Cardiac septum (tissue), 1 donor: Measurements from ENCODE around the gene CDHR5. TPM values are rescaled to one million over a fixed set of nuclear protein-coding genes. Genes with fewer than 3 reads are reported as not detected.
A peak's percentile ranks its signal among the peaks of the same experiment; 100 is the strongest.

Experiments
- DNase-seq: peaks from one replicate; pipeline ENCODE4 v3.0.0-alpha.2; 2020; ENCODE audit warnings: low spot score
- intact Hi-C: fragments of 100-400 bp; cut with DNase I; formaldehyde crosslinking; loops from one replicate; pipeline ENCODE4 v1.14.0; 2022
- total RNA-seq: library from RNA; stranded (reverse); fragmentation: NEBNext Ultra II Directional; extraction: Animal tissue kit (Norgen Biotek cat#: 25700); gene quantifications from one replicate; pipeline ENCODE4 v1.2.1, GENCODE V29; 2021
- donor health status: DM: no; HTN: no; CAD: no.

Gene CDHR5
- total RNA-seq, 1 donor from 2014 or later = not detected

DNA sequence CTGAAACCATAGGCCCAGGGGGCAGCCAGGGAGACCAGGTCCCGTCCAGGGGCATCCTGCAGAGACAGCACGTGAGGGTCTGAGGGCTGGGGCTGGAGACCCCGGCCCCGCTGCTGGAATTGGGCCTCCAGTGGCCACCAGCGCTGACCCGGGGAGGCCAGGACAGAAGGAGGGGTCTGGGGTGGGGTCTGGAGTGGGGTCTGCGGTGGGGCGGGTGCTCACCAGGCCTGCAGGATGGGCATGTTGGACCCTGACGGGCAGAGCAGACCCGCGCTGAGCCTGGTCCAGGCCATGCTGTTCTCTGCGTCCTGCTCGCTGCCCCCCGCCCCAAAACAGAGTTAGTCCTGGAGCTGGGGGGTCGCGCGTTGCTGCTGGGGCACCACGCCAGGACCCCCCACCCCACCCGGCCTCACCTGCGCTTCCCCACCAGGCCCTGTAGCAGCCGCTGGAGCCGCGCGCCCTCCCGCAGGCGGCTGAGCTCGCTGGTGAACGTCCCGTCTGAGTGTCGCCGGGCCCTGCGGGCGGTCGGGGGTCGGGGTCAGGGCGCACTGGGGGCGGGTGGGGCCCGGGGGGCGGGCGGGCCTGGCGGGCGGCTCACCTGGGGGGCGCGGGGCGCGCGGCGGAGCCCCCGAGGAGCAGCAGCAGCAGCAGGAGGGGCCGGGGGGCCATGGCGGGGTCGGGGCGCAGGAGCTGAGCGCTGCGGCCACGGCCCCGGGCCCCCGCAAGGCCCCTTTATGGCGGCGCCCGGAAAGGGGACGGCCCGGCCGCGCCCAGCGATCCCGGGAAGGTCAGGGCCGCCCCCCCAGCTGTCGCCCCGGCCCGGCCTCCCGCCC lies 1.9 kb upstream of the CDHR5 start, which contains the start of gene SCT:
SCT (minus strand) TSS at position 707 of the 833 bp plus-strand sequence; CDS start at position 669, 38 bp downstream.
- intact Hi-C loops = no loop called here
- no peak for DNase-seq

DNA sequence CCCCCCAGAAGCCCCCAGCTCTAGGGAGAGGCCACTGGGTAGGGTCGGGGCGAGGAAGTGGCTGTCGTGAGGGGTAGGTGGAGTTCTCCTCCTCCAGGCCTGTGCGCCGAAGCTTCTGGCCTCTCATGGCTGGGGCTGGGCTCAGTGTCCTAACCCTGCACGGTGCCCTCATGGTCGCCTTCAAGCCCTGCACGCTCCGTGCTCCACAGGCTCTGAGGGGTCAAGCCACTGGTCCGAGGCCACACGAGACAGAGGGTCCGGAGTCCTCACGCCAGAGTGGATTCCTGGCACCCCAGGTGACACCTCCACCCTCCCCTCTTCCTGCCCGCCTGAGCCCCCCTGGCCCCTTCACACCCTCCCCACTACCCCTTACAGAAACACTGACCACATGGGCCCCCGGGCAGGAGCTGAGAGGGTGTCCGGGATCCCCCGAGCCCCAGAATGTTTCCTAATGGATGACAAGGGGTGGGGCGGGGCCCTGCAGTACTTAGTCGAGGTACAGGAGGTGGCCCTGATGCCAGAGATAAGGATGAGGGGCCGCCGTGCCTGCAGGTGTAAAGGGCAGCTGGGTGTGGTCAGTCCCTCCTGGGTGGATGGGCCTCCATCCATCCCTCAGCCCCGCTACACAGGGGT lies 997 bp upstream of the CDHR5 start:
- intact Hi-C loops = no loop called here
- no peak for DNase-seq

DNA sequence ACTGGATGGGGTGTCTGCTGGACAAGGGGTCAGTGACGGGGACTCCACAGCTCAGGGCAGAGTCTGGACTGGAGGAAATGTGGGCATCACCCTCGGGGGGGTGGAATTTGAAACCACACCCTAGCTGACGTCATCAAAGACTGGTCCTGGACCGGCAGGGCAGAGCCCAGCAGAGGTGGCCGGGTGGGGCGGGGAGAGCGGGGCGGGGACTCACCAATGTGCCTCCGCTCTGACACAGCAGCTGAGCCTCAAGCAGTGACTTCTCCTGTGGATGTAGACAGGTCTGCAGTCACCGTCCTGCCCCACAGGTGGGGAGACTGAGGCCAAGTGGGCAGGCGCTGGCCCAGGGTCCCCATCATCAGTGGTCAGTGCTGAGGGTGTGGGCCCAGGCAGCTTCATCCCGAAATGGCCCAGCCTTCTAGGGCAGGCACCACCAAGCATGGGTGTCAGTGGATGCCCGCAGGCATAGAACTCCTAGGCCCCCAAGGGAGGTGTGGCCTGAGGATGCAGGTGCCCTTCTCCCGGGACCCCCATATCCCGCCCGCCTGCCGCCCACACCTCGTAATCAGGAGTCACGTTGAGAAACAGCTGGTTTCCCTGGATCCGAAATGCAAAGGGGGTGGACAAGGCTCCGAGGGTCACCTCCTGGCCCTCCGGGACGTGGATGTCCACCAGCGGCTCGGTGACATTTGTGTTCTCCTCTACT lies 603 bp downstream of the CDHR5 start:
- intact Hi-C loops = no loop called here

DNA sequence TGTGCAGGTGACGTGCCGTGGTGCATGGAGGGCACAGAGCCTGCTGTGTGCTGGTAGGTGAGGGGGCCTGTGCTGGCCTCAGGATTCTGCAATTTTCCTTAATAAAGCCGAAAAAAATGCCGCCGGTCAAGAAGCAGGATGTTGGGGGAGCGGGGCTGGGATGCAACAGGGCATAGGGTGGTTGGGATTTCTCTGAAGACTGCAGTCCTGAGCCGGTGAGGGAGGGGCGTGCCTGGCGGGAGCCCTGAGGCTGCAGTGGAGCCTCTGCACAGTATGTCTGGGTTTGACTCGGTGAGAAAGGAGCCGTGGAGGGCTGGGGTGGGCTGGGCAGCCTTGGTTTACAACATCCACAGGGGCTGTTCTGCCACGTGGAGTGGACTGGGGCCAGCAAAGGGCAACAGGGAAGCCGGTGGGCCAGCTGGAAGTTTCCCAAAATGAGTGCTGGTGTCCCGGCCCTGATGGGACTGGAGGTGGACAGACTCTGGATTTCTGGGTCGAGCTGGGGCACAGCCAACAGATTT lies 1.3 kb downstream of the CDHR5 start:
- intact Hi-C loops = no loop called here
- no peak for DNase-seq

More for the DNA sequence above, 603 bp downstream of the CDHR5 start:
- DNase-seq = no peak

DNA sequence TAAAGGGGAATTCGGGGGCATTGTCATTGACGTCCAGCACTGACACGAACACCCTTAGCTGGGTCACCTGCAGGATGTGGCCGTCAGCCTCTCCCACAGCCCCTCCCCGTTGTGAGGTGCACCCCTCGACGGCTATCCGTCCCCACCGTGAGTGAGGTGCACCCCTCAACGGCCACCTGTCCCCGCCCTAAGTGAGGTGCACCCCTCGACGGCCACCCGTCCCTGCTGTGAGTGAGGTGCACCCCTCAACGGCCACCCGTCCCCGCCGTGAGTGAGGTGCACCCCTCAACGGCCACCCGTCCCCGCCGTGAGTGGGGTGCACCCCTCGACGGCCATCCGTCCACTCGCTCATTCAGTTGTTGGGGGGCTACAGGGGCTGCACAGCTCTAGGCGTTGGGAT lies 2.9 kb downstream of the CDHR5 start:
- DNase-seq = no peak
- intact Hi-C loops = no loop called here

DNA sequence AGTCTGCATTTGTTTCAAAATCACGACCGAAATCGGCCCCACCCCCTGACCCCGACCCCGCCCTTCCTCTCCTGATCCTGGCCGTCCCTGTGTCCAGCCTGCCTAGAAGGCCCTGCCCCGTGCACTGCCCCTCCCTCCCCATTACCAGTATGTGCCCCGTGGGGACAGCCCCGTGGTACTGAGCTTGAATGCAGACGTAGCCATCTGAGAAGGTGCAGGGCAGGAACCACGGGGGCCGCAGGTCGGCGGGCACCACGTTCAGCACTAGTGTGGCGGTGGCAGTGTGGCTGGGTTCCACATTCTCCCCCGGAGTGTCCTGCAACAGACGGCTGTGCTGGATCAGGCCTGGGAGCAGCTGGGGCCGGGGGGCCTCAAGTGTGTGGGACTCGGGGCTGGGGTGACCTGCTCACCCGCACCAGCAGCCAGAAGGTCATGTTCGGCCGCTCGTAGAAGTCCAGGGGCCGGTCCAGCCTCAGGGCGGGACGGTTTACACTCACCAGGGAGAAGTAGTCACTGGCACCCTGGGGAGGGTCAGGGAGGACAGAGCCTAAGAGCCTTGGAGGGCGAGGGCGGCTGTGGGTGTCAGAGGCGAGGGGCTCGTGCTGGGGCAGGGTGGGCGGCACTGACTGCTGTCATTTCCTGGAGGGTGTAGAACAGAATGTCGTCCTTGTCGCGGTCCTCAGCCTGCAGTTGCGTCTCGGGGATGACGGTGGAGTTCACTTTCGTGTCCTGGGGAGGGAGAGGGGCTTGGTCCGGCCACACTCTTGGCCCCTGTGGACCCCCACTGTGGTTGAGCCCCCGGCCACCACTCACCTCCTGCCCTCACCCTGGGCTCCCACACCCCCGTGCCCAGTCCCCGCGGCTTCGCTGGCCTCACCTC lies 3.6 kb downstream of the CDHR5 start:
- intact Hi-C loops = no loop called here
- no peak for DNase-seq

DNA sequence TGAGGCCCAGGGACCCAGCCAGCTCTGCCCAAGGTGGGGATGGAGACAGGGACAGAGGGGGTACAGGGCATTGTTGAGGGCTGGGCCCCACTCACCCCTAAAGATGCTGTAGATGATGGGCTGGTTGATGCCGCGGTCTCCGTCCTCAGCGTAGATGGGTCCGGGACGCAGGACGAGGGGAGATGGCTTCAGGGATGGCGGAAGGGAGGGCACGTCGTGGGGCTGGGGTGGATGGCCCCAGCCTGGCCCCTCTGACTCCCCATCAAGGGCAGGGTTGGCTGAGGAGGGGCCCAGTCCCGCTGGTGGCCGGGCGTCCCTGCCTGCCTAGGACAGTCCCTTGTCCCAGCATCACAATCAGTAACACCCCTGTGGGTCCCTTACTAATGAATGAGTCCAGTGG lies 4.6 kb downstream of the CDHR5 start:
- intact Hi-C loops = no loop called here
- DNase-seq = no peak

DNA sequence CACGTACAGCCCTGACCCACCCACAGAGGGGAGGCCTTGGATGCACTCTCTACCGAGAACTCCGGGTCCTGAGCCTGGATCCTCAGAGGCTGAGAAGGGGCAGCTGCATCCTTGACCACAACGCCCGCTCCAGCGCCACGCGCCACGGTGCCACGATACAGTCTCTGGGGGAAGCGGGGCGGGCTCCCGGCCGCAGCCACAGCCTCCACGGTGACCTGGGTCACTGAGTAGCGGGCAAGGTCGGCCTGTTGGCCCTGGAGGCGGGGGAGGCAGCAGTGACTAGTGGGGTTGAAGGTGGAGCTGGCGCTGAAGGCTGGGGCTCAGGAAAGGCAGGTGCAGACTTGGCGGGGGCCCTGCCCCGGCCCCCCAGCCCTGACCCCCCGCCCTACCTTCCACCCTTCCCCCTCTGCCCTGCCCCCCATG lies 5.1 kb downstream of the CDHR5 start:
- intact Hi-C loops = loop anchor here (5.0 kb wide), 1 partner anchor 42 kb away; the partner anchor contains the start of gene PHRF1
- DNase-seq = no peak

DNA sequence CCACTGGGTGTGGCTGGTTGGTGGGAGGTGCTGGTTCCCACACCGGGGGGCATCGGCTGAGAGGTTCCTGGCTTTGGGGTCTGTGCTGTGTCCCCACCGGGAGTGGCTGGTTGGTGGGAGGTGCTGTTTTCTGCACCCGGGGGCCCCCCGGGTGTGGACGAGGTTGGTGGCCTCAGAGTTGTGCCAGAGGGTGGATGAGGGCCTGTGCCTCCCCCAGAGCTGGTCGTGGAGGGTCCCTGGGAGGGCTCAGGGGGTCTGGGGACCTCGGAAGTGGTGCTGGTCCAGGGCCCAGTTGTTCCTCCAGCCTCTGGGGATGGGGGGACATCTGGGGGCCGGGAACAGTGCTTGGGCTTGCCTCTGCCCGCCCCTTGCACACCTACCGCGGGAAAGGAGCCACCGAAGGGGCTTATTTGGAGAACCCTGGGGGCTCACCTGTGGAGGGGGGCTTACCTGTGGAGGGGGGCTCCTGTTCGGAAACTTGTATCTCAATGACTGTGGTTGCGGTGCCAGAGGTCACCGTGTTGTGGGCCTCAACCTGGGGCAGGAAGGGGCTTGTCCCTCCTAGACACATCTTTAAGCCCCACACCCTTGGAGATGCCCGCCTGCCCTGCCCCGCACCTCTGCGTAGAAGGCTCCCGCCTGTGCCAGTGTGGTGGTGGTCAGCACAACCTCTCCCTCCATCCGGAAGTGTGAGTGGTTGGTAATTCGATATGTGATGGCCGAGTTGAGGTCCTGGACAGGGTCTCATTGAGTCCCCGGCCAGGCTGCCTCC lies 5.7 kb downstream of the CDHR5 start:
- intact Hi-C loops = loop anchor here (5.0 kb wide), 1 partner anchor 42 kb away; the partner anchor contains the start of gene PHRF1
- no peak for DNase-seq

DNA sequence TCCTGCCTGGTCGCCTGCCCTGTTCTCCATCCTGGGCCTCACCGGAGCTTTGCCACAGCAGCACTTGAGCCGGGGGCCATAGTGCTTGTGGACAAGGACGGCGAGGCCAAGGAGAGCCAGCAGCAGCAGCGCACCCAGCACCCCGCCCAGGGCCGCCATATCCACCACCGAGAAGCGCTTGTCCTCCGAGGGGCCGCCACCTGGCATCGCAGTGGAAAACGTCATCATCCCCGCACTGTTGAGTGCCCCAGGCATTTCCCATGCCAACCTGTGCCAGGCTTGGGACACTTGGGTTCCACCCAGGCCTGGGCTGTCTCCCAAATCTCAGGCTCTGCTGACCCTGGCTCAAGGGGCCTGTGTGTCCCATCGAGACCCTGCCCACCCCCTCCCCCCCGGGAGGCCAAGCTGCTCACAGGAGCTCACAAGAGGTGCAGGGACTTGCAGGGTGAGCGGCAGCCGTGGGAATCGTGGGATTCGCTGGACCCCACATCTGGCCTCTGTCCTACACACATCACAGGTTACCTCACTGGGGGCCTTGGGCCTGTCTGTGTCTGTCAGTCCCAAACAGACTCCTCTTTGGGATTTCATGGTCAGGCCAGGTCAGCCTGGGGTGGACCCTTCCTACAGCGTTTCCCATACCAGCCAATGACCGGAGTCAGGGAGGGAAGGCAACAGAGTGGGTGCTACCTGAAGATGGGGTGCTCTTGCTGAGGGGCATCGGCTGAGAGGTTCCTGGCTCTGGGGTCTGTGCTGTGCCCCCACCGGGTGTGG lies 6.7 kb downstream of the CDHR5 start:
- intact Hi-C loops = loop anchor here (5.0 kb wide), 1 partner anchor 41 kb away; the partner anchor contains the start of gene PHRF1

DNA sequence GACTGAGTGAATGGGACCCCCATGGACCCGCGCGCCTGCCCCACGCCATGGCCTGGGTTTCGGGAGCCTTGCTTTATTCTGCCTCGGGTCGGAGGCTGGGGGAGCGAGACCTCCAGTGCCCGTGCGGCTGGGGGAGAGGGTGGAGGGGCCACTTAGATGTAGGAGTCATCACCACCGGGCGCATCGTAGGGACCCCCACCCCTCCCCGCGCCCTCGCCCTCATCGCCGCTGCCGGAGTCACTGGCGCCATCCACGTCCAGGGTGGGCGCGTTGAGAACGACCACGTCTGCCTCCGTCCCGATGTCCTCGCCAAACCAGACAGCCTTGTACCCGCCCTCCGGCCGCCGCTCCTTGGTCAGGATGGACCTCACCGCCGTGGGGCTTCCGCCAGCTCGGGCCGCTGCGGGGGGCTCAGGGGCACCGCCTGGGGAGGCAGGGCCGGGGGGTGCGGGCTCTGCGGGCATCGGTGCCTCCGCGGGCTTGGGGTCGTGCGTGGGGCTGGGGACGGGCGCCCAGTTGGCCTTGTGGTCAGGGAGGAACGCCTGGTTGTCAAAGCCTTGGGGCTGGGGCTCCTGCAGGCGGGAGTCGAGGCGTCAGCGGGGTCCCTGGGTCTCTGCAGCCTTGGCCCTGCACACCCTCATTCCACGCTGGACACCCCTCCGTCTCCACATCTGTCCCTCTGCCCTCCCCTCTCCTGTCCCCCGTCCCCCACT lies 7.4 kb downstream of the CDHR5 start:
- DNase-seq = no peak
- intact Hi-C loops = loop anchor here (5.0 kb wide), 1 partner anchor 40 kb away; the partner anchor contains the start of gene PHRF1

More for the DNA sequence above, 6.7 kb downstream of the CDHR5 start:
- no peak for DNase-seq

DNA sequence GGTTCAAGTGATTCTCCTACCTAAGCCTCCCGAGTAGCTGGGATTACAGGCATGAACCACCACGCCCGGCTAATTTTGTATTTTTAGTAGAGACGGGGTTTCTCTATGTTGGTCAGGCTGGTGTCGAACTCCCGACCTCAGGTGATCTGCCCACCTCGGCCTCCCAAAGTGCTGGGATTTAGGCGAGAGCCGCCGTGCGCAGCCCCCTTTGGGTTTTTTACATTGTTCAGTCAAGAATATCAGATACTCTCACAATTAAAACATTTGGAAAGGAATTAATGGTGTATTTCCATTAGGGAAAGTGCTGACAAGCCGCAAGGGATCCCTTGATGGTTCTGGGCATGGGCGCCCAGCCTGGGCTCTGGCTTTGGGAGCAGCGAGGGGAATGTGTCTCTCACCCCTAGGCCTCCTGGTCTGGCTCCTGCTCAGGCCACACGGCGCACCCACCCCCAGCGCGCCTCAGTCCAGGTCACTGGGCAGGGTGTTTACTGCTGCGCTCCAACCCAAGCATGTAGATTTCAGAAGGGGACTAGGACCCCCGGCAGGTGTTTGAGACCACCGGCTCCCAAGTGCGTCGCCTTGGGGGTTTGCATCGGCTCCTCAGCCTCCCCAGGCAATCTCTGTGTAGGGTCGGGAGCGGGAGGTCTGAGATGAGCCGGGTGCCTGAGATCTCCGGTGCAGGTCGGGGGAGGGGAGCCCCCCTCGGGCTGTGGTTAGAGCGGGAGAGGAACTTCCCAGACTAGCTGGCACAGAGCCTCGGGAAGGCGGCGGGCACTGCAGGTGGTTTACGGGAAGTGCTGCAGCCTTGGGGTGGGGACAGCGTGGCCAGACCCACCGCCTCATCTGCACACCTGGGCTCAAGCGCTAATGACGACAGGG lies 8.2 kb downstream of the CDHR5 start:
- intact Hi-C loops = loop anchor here (5.0 kb wide), 1 partner anchor 39 kb away; the partner anchor contains the start of gene PHRF1
- no peak for DNase-seq

DNA sequence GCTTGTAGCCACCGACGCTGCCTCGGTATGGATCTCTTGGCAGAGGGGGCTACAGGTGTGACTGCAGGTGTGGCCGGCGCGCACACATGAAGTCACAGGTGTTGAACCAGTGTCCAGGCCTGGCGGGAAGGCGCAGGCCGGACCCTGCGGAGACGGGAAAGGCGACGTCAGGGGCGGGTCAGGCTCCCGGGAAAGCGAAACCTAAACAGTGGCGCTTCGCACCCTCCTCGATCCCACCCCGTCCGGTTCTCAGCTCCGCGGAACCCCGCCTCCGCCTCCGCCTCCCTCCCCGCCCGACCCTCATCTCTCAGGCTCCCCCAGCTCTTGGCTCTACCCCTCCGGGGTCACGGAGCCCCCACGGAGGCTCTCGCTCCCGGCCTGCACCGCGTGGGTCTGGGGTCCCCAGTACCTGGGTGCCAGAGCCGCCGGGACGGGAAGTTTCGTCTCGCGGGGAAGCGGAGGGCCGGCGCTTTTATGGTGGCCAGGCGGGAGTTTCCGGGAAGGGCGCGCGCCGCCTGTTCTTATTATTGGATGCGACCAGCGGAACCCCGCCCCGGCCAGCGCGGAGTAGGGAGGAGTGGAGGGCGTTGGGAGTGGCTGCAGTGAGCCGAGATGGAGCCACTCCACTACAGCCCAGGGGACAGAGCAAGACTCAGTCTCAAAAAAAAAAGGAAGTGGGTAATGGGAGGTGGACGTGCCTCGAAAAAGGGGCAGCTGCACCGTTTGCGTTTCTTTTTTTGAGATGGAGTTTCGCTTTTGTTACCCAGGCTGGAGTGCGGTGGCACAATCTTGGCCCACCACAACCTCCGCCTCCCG lies 9.0 kb downstream of the CDHR5 start, which contains the start of gene IRF7:
IRF7 (minus strand) TSS at position 447 of the 816 bp plus-strand sequence. CDS start 586 bp downstream, outside the sequence.
- peak; percentile 98 for DNase-seq
- intact Hi-C loops = loop anchor here (5.0 kb wide), 1 partner anchor 38 kb away; the partner anchor contains the start of gene PHRF1

DNA sequence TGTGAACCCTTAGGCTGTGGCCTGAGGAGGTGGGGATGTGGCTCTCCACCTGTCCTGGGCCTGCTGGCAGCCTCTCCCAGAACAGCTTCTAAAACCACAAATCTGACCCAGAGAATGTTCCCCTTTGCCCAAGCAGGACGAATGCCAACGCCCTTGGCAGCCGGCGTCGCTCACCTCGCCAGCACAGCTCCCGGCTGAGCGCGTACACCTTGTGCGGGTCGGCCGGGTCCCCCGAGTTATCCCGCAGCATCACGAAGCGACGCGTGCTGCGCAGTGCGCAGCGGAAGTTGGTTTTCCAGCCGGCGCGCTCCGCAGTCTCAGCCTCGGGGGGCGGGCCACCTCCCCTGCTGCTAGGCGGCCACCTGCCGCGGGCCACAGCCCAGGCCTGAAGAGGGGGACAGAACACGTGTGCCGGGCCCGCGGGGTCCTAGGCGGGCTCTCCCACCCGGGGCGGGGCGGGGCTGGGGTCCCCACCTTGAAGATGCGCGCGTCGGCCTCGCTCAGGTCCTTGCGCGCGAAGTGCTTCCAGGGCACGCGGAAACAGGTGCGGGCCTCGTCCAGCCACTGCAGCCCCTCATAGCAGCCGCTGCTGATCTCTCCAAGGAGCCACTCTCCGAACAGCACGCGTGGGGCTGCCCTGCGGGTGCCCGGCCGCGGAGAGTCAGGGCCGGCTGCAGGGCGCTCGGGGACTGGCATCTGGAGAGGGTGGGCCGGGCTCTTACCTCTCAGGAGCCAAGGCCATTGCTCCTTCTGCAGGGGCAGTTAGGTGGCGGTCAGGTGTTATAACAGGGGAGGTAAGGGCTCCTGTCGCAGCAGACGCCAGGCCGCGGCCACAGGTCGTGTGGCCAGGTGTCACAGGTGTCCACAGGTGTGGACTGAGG lies 9.9 kb downstream of the CDHR5 start:
- no peak for DNase-seq
- intact Hi-C loops = loop anchor here (5.0 kb wide), 1 partner anchor 38 kb away; the partner anchor contains the start of gene PHRF1
